Inflammatory macrophage treated with lipopolysaccharide for 1 hour (primary cell): ENCODE results near the gene GRAMD2A.

ENCODE experiments used
- DNase-seq, 2 donors: peaks; one replicate each; pipeline ENCODE4 v3.0.0-alpha.2; 2020 to 2022

GRAMD2A gene

GRCh38 chr15:72130272-72130671 lies 67.3 kb downstream of the GRAMD2A start:
- no peak for DNase-seq

GRCh38 chr15:72128359-72128758 lies 69.2 kb downstream of the GRAMD2A start:
- no peak for DNase-seq

GRCh38 chr15:72127724-72128322 lies 69.8 kb downstream of the GRAMD2A start:
- DNase-seq = no peak

- DNase-seq = no peak
These were observed 73.4 kb downstream of the GRAMD2A start for GRCh38 chr15:72124218-72124617.

- DNase-seq = peak; percentile 97 to 100
These were observed 79.3 kb downstream of the GRAMD2A start, which contains the start of the genes MYO9A and SENP8 for GRCh38 chr15:72118017-72118978. MYO9A (minus strand) TSS chr15:72118150; CDS start chr15:72046563, 71,587 bp downstream. SENP8 (plus strand) TSS chr15:72118403; CDS start chr15:72139624, 21,221 bp downstream.

GRCh38 chr15:72117486-72118016 lies 80.0 kb downstream of the GRAMD2A start:
- peak; percentile 69 to 75 for DNase-seq

- DNase-seq = peak in 1 of 2 donors; percentile 8
These were observed 80.7 kb downstream of the GRAMD2A start for GRCh38 chr15:72116731-72117485.

GRCh38 chr15:72113347-72114031 lies 84.1 kb downstream of the GRAMD2A start:
- no peak for DNase-seq

GRCh38 chr15:72112805-72113204 lies 84.8 kb downstream of the GRAMD2A start:
- DNase-seq = no peak

- DNase-seq = no peak
These were observed 85.5 kb downstream of the GRAMD2A start for GRCh38 chr15:72112116-72112515.

GRCh38 chr15:72110355-72110754 lies 87.2 kb downstream of the GRAMD2A start:
- DNase-seq = no peak
